Astrocyte (in vitro differentiated cells and primary cell): ENCODE data around the gene GNAO1.

Source experiments
- CTCF ChIP-seq: IDR thresholded peaks from 2 replicates; pipeline ENCODE4 v1.5.1; 2011; ENCODE audit warnings: low read depth, mild to moderate bottlenecking, inconsistent platforms, low read length, moderate library complexity; ENCODE audit not compliant: insufficient read depth
- EZH2 ChIP-seq: IDR thresholded peaks from 2 replicates; pipeline ENCODE4 v1.6.1; 2012; ENCODE audit warnings: mild to moderate bottlenecking, low read length, inconsistent platforms; ENCODE audit not compliant: insufficient read depth

- no peak for TF ChIP-seq CTCF
- TF ChIP-seq EZH2: no peak
Measured at GRCh38 chr16:56306690-56307533, 115.6 kb downstream of the GNAO1 start.
